SK-N-SH (cell line): ENCODE data around the gene BMPR1B. TPM values are rescaled to one million over a fixed set of nuclear protein-coding genes. Genes with fewer than 3 reads are reported as not detected.

Source experiments
- CTCF ChIA-PET: fragments of 300-600, 350-600 bp; formaldehyde crosslinking; extraction: SDS; loops from one replicate; lab custom pipeline; 2021; lab: Yijun Ruan, JAX
- POLR2A ChIA-PET: fragments of 350-600 bp; sonication (Branson Sonifier 250); formaldehyde crosslinking; extraction: SDS; loops from one replicate; lab custom pipeline; 2020; ENCODE audit warnings: antibody characterized with exemption, inconsistent platforms; lab: Yijun Ruan, JAX
- DNase-seq: peaks from one replicate; pipeline ENCODE4 v3.0.0; 2012
- H2AFZ ChIP-seq: fragments of 200-600 bp; sonication (generic); 2 replicates; pipeline ENCODE4 v1.8.1; 2016; ENCODE audit warnings: antibody characterized with exemption, mild to moderate bottlenecking, low read depth
- H3F3A ChIP-seq: fragments of 200-600 bp; sonication (generic); replicated peaks from 2 replicates; pipeline ENCODE3; 2016; ENCODE audit warnings: antibody characterized with exemption, mild to moderate bottlenecking; ENCODE audit not compliant: insufficient read depth
- H3K27ac ChIP-seq, 2 experiments: fragments of 200-500 bp in 1 of 2; fragments of 200-600 bp in 1 of 2; sonication (Bioruptor generic) in 1 of 2; sonication (generic), shearing (Covaris generic) in 1 of 2; 2 replicates each; pipeline versions ENCODE4 v1.5.1 to v1.6.1; 2014 to 2016; ENCODE audit warnings: low read depth in 2 of 2, inconsistent platforms in 1 of 2, low read length in 1 of 2, mild to moderate bottlenecking in 1 of 2, mixed read lengths in 1 of 2
- H3K27me3 ChIP-seq: fragments of 200-600 bp; sonication (generic), shearing (Covaris generic); 2 replicates; pipeline ENCODE4 v1.6.1; 2016; ENCODE audit warnings: mixed run types; ENCODE audit not compliant: insufficient read depth
- H3K36me3 ChIP-seq, 2 experiments: fragments of 200-500 bp in 1 of 2; fragments of 200-600 bp in 1 of 2; sonication (Bioruptor generic) in 1 of 2; sonication (generic) in 1 of 2; replicated peaks in 1 of 2; 2 replicates each; pipeline versions ENCODE3 to v1.5.1; 2014 to 2016; ENCODE audit warnings: low read length in 1 of 2, mild to moderate bottlenecking in 1 of 2; ENCODE audit not compliant: insufficient read depth in 2 of 2, control insufficient read depth in 1 of 2
- H3K4me1 ChIP-seq, 2 experiments: fragments of 200-500 bp in 1 of 2; fragments of 200-600 bp in 1 of 2; sonication (Bioruptor generic) in 1 of 2; sonication (generic), shearing (Covaris generic) in 1 of 2; 2 replicates each; pipeline versions ENCODE4 v1.5.1 to v1.6.1; 2014 to 2016; ENCODE audit warnings: low read depth in 1 of 2, low read length in 1 of 2, mixed run types in 1 of 2; ENCODE audit not compliant: insufficient read depth in 2 of 2, control insufficient read depth in 1 of 2
- H3K4me2 ChIP-seq: fragments of 200-600 bp; sonication (generic), shearing (Covaris generic); 2 replicates; pipeline ENCODE4 v1.6.1; 2017; ENCODE audit warnings: mixed run types
- H3K4me3 ChIP-seq, 2 experiments: fragments of 200-500 bp in 1 of 2; fragments of 200-600 bp in 1 of 2; sonication (Bioruptor generic) in 1 of 2; sonication (generic), shearing (Covaris generic) in 1 of 2; 2 replicates each; pipeline versions ENCODE4 v1.5.1 to v1.8.1; 2014 to 2016; ENCODE audit warnings: low read depth in 2 of 2, inconsistent platforms in 1 of 2, low read length in 1 of 2, mild to moderate bottlenecking in 1 of 2, mixed read lengths in 1 of 2, moderate library complexity in 1 of 2
- H3K79me2 ChIP-seq: fragments of 200-600 bp; sonication (generic); 2 replicates; pipeline ENCODE4 v1.8.1; 2017; ENCODE audit warnings: mild to moderate bottlenecking; ENCODE audit not compliant: insufficient read depth
- H3K9ac ChIP-seq: fragments of 200-600 bp; sonication (generic); 2 replicates; pipeline ENCODE4 v1.6.1; 2017; ENCODE audit warnings: mixed run types
- H3K9me2 ChIP-seq: fragments of 200-600 bp; sonication (generic); 2 replicates; pipeline ENCODE4 v1.6.1; 2017; ENCODE audit warnings: mixed run types
- H3K9me3 ChIP-seq: fragments of 200-600 bp; sonication (generic); 2 replicates; pipeline ENCODE4 v1.6.1; 2017; ENCODE audit warnings: mixed run types, mild to moderate bottlenecking, moderate library complexity
- H4K20me1 ChIP-seq: fragments of 200-600 bp; sonication (generic); 2 replicates; pipeline ENCODE4 v1.6.1; 2017; ENCODE audit warnings: mild to moderate bottlenecking, mixed run types; ENCODE audit not compliant: insufficient read depth
- ELF1 ChIP-seq: IDR thresholded peaks from 2 replicates; pipeline ENCODE4 v1.4.0; 2012
- EZH2phosphoT487 ChIP-seq: fragments of 200-600 bp; sonication (generic); IDR thresholded peaks from 2 replicates; pipeline ENCODE4 v1.6.1; 2017; ENCODE audit warnings: low read depth, mixed run types, mild to moderate bottlenecking, antibody characterized with exemption, moderate library complexity, borderline replicate concordance
- FOSL2 ChIP-seq: IDR thresholded peaks from 2 replicates; pipeline ENCODE4 v1.4.0; 2012; ENCODE audit warnings: low read depth, mild to moderate bottlenecking, moderate library complexity, borderline replicate concordance
- FOXJ3 ChIP-seq: sonication (generic); formaldehyde crosslinking; IDR thresholded peaks from 2 replicates; pipeline ENCODE4 v1.5.1; 2020; ENCODE audit warnings: mild to moderate bottlenecking, missing genetic modification reagents
- GABPA ChIP-seq: IDR thresholded peaks from 2 replicates; pipeline ENCODE4 v1.4.0; 2012; ENCODE audit warnings: low read depth, mild to moderate bottlenecking
- MEF2A ChIP-seq: IDR thresholded peaks from 2 replicates; pipeline ENCODE4 v1.4.0; 2012; ENCODE audit warnings: low read depth, borderline replicate concordance
- POLR2AphosphoS5 ChIP-seq: IDR thresholded peaks from 2 replicates; pipeline ENCODE4 v1.6.1; 2012; ENCODE audit warnings: low read depth, low read length
- RCOR1 ChIP-seq: fragments of 150-350 bp; IDR thresholded peaks from 2 replicates; pipeline ENCODE4 v1.6.1; 2017; ENCODE audit warnings: antibody characterized with exemption, low read length
- RFX5 ChIP-seq: IDR thresholded peaks from 2 replicates; pipeline ENCODE4 v1.6.1; 2012; ENCODE audit warnings: mild to moderate bottlenecking, improper control_type of control experiment, low read length
- SMC3 ChIP-seq: IDR thresholded peaks from 2 replicates; pipeline ENCODE4 v1.6.1; 2012; ENCODE audit warnings: low read depth, low read length, improper control_type of control experiment
- TCF12 ChIP-seq: IDR thresholded peaks from 2 replicates; pipeline ENCODE4 v1.4.0; 2012
- TEAD4 ChIP-seq: IDR thresholded peaks from 2 replicates; pipeline ENCODE4 v1.4.0; 2012; ENCODE audit warnings: mild to moderate bottlenecking, borderline replicate concordance; ENCODE audit not compliant: insufficient read depth
- YY1 ChIP-seq: IDR thresholded peaks from 2 replicates; pipeline ENCODE4 v1.4.0; 2012; ENCODE audit warnings: low read depth, mild to moderate bottlenecking
- WGBS: methylation state at CpG from one replicate; pipeline ENCODE4 v1.1.6; 2017; ENCODE audit warnings: low lambda C conversion rate; 5-methylcytosine and 5-hydroxymethylcytosine counted together
- polyA plus RNA-seq, 3 experiments: library from polyadenylated mRNA; depleted of rRNA; stranded (reverse); fragments of >200 nt; gene quantifications; 2 replicates each; pipeline ENCODE4 v1.2.3, GENCODE V29; 2012
- TF ChIP-seq, protein P1 (sequence below): IDR thresholded peaks from 2 replicates; pipeline ENCODE4 v1.4.0; 2012; ENCODE audit warnings: low read depth, borderline replicate concordance

BMPR1B gene
- polyA plus RNA-seq, 1 of the 3 experiments (the other 2 are of a cell fraction), result 0.16 TPM

DNA sequence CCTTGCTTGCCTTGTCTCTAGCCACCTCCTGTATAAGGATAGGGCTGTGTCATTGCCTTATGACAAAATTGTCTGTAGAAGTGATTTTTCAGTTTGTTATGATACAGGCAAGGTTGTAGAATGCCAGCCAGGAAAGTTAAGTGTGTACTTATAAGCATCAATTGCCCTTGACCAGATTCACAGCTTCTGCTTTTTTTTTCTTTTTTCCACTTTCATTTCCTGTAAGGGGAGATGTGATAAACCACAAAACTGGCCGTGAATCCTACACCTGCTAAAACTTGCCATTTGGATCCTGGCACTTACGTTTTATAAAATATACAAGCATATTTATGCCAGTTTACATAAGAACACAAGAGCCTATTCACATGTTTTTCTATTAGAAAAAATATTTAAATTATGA, 35.0 kb upstream of the BMPR1B start:
- Histone ChIP-seq H3K36me3 (no peaks in the 10 kb centered on the region), H3K27me3 (no peaks in the 10 kb centered on the region), H3K9me2 (no peaks in the 10 kb centered on the region), H2AFZ (no peak overlapping the region), H3K9me3 (no peaks in the 10 kb centered on the region), H3K4me3 (no peak overlapping the region), H3K4me2 (no peak overlapping the region), H3K79me2 (no peaks in the 10 kb centered on the region), H3K27ac (no peak overlapping the region), H3F3A (no peaks in the 10 kb centered on the region), H4K20me1 (no peaks in the 10 kb centered on the region), H3K9ac (no peak overlapping the region), H3K4me1 (peaks cover 0 to 2% of the 10 kb centered on the region in 2 experiments; a peak in 1 of 4 replicates)
- no peak for TF ChIP-seq EZH2phosphoT487
- no peak for TF ChIP-seq FOSL2
- no peak for TF ChIP-seq ELF1
- no peak for TF ChIP-seq GABPA
- TF ChIP-seq, protein P1, sequence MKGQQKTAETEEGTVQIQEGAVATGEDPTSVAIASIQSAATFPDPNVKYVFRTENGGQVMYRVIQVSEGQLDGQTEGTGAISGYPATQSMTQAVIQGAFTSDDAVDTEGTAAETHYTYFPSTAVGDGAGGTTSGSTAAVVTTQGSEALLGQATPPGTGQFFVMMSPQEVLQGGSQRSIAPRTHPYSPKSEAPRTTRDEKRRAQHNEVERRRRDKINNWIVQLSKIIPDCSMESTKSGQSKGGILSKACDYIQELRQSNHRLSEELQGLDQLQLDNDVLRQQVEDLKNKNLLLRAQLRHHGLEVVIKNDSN, result no peak
- no peak for TF ChIP-seq MEF2A
- 66% methylated on average over 2 of the region's 2 CpGs for WGBS
- POLR2A ChIA-PET, result no interaction called here
- DNase-seq, result no peak
- CTCF ChIA-PET, result no interaction called here

GRCh38 chr4:94724016-94724790, 33.6 kb upstream of the BMPR1B start:
- Histone ChIP-seq H3K4me1 (peaks cover 0 to 2% of the 10 kb centered on the region in 2 experiments; a peak in 1 of 4 replicates), H3K9ac (no peak overlapping the region), H3K79me2 (no peaks in the 10 kb centered on the region), H3K9me2 (no peaks in the 10 kb centered on the region), H3F3A (no peaks in the 10 kb centered on the region), H3K27ac (no peak overlapping the region), H2AFZ (no peak overlapping the region), H3K4me3 (no peak overlapping the region), H3K9me3 (no peaks in the 10 kb centered on the region), H3K27me3 (no peaks in the 10 kb centered on the region), H3K36me3 (no peaks in the 10 kb centered on the region), H4K20me1 (no peaks in the 10 kb centered on the region), H3K4me2 (no peak overlapping the region)
- 78% methylated on average over 3 of the region's 3 CpGs for WGBS
- ChIA-PET CTCF (no interaction called here), POLR2A (no interaction called here)
- no peak for DNase-seq
- TF ChIP-seq POLR2AphosphoS5 (no peak), RFX5 (no peak), TEAD4 (no peak), RCOR1 (no peak), YY1 (no peak), SMC3 (no peak), FOXJ3 (CRISPR knock-in tag) (no peak), TCF12 (no peak)
- TF ChIP-seq, protein P1, result no peak
